Measurements from ENCODE around the gene CCL27. TPM values are rescaled to one million over a fixed set of nuclear protein-coding genes. Genes with fewer than 3 reads are reported as not detected.

CCL27 gene, protein sequence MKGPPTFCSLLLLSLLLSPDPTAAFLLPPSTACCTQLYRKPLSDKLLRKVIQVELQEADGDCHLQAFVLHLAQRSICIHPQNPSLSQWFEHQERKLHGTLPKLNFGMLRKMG
- not detected for total RNA-seq

DNA sequence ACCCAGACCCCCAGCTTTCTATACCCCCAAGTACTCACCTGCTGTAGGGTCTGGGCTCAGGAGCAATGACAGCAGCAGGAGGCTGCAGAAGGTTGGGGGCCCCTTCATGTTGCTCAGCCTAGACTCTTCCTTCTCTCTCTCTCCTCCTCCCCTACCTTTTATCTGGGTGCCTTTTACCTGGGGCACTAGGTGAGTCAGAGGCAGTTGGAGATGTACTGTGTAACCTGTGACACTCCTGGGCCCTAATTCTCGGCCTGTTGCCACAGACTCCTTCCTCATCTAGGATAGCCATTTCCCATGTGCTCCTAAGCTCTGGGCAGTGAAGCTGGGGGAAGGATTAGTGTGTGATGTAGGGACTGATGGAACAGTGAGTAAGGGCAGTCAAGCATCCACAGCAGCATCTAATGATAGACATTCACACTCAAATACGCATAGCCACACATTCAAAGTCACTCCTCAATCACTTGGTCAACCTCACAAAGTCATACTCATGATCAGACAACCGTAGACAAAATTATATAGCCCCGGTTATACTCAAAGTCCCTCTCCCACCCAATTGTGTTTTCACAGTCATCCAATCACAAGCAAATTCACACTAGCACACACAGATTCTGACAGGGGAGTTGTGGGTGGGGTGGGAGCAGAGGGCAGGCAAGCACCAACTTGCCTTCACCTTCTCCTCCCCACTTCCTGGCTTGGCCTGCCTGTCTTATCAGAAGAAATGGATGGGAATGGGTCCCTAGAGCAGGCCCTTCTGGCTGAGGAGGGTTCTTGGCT, at the start of gene CCL27:
Gene CCL27, minus strand, starts transcription at position 132 of the 777 bp plus-strand sequence. Its CDS starts 24 bp downstream, at position 108.

GRCh38 chr9:34710023-34710422, 47.6 kb upstream of the CCL27 start, which contains the start of gene CCL21:
TSS of gene CCL21 (minus strand) at chr9:34710136. CDS start at chr9:34710066, 70 bp downstream.

DNA sequence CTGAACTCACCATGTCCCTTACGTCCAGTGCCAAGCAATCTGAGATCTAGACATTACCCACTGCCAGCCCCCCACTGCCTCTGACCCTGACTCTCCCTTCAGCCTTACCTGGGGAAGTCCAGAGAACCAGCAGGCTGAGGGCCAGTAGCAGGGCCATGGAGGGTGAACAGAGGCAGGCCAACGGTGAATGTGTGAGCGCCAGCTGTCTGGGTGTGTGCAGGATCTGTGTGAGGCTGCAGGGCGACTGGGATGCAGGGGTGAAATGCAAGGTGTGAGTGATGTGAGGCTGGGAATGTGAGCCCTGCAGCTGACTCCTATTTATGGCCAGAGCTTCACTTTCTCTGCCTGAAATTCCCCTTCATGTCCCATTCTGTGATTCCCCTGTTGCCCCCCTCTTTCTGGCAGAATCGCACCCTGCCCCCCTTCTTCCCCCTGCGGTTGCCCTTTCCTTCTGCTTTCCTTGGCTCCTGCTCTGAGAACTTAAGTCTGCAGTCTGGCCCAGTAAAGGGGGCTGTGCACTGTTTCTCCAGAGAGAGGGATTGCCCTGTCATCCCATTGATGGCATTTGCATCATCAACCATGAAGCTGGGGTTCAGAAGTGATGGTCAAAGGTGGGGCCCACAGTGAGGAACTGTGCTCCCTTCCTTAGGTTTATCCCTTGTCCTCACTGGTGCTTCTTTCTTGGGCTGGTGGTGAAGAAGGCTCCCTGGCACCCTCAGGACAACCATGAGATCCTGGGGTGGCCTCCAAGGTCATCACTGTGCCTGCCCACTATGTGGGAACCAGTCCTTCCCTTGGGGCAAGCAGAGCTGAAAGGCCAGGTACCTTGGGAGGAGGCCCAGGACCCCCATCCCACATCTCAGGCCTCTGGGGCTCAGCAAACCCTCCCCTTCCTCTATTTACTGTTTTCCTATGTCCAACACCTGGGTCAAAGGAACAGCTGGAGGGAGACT, 28.8 kb upstream of the CCL27 start, which contains the start of gene CCL19:
Gene CCL19, minus strand, starts transcription at position 294 of the 953 bp plus-strand sequence. Its CDS starts 137 bp downstream, at position 157.

GRCh38 chr9:34651876-34652601, 10.4 kb downstream of the CCL27 start, which contains the start of gene IL11RA:
TSS of gene IL11RA (plus strand) at chr9:34652185. CDS start at chr9:34655218, 3,033 bp downstream.

DNA sequence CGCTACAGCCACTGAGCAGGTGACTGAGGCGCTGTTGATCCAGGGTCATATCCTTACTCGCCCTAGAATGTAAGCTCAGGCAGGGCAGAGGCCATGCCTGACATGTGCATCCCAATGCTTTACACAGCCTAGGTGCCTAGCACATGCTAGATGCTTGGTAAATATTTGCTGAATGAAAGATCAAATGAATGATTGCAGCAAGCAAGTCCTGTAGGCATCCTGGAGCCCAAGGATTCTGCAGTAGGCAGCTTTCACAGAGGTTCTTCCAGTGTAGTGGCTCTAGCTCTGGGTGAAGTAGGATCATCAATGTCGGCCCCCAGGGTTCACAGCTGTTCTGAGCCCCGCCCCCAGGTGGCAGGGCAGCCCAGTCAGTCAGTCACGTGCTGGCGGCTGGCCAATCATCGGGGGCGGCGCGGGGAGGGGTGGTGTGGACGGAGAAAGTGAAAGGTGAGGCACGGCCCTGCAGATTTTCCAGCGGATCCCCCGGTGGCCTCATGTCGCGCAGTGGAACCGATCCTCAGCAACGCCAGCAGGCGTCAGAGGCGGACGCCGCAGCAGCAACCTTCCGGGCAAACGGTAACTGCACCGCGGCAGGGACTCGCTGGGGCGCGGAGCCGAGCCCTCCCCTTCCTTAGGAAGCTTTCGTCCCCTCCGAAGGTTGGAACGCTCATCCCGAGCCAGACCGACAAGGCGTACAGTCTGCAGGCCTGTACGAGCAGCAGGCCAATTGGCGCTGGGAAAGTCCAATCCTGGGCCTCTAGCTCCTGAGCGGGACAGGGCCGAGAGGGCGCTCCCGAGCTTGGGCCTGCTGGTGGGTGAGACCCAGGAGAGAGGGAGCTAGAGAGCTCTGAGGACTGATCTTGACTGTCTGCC, 16.0 kb downstream of the CCL27 start, which contains the start of gene GALT:
Gene GALT, plus strand, starts transcription at position 465 of the 873 bp plus-strand sequence. Its CDS starts 30 bp downstream, at position 495.

GRCh38 chr9:34637356-34638137, 24.9 kb downstream of the CCL27 start, which contains the start of gene SIGMAR1:
TSS of gene SIGMAR1 (minus strand) at chr9:34637787. CDS start at chr9:34637697, 90 bp downstream.

DNA sequence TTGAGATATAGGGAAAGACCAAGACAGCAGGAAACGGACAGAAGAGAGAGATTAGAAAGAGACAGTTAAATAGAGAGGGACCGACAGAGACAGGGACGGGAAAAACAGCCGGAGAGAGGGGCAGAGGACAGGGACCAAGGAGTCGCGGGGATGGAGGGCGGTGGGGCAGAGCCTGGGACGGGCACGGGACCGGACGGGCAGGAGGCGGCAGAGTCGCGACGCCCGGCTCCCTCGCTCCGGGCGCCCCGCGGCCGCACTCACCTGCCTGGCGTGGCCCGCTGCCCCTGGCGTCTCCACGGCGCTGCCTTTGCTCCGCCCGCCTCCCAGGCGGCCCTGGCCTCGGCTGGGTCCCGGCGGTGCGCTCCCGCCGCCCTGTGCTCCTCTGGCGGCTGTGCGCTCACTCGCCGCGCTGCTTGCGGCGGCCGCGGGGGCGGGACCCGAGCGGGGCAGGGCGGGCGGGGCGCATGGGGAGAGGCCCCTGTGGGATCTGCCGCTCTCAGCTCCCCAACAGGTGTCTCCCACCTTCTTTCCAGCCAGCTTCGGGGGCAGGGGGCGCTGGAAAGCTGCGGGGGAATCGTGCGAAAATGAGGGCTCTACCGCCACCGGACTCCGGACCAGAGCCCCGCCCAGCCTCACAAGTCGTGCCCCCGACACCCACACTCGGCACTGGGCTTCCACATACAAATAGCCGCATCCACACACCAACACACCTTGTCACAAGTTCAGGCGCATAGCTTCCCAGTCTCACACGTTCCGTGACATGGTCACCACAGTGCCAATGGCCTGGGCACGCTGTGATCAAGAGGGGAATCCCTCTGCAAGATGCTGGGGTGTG, 33.6 kb downstream of the CCL27 start, which contains the start of gene ARID3C:
Gene ARID3C, minus strand, starts transcription at position 411 of the 835 bp plus-strand sequence. CDS start 1,052 bp downstream, outside the sequence.

GRCh38 chr9:34620061-34620994, 42.1 kb downstream of the CCL27 start, which contains the start of gene DCTN3:
TSS of gene DCTN3 (minus strand) at chr9:34620495. CDS start at chr9:34620464, 31 bp downstream.

Other genes with a start within 250 kb of the CCL27 start
- gene FAM219A, start 204.1 kb downstream of the CCL27 start, total RNA-seq, result 10 to 100 TPM; 11.5 to 13.2 TPM
- gene DNAI1, start 203.9 kb downstream of the CCL27 start, total RNA-seq, result not detected
- not detected for gene ENHO, start 139.7 kb downstream of the CCL27 start, total RNA-seq
- gene CNTFR, start 72.9 kb downstream of the CCL27 start, total RNA-seq, result not detected
- gene RPP25L, start 50.6 kb downstream of the CCL27 start, total RNA-seq, result 10 to 100 TPM; 30.8 to 32.5 TPM
- gene DCTN3, start 42.2 kb downstream of the CCL27 start, total RNA-seq, result 100 to 1,000 TPM; 120 to 122 TPM
- gene ARID3C, start 33.6 kb downstream of the CCL27 start, total RNA-seq, result under 1 TPM in 1 of 2 experiments, not detected in 1; 0.18 TPM
- gene SIGMAR1, start 24.9 kb downstream of the CCL27 start, total RNA-seq, result 10 to 100 TPM; 54.6 to 55.1 TPM
- 100 to 1,000 TPM; 126 to 131 TPM for gene GALT, start 16.0 kb downstream of the CCL27 start, total RNA-seq
- gene IL11RA, start 10.5 kb downstream of the CCL27 start, total RNA-seq, result 10 to 100 TPM; 83.9 to 86.3 TPM
- not detected for gene CCL19, start 28.6 kb upstream of the CCL27 start, total RNA-seq
- gene CCL21, start 47.5 kb upstream of the CCL27 start, total RNA-seq, result not detected

Measured in activated naive CD4-positive, alpha-beta T cell treated with anti-CD3 and anti-CD28 coated beads, Interleukin-2, amount 10 ng/mL, durations not matched to agents 5 hours and 36 hours (primary cell).